Esophagus squamous epithelium (tissue), 4 donors: Measurements from ENCODE around the gene KRTAP2-3.

Source experiments
- CTCF ChIP-seq, 6 experiments: fragments of 450-650 bp in 4 of 6; fragments of 200-600 bp in 2 of 6; sonication (generic) in 2 of 6; IDR thresholded peaks; one replicate each; pipeline ENCODE4 v1.5.1; 2016 to 2019; ENCODE audit warnings: antibody characterized with exemption in 6 of 6, mild to moderate bottlenecking in 4 of 6, moderate library complexity in 4 of 6
- POLR2A ChIP-seq, 4 donors: fragments of 450-650 bp; IDR thresholded peaks; one replicate each; pipeline ENCODE4 v1.6.1; 2017; ENCODE audit warnings: antibody characterized with exemption in 4 of 4, mild to moderate bottlenecking in 4 of 4, moderate library complexity in 3 of 4

- no peak for TF ChIP-seq POLR2A (IDR thresholded peaks at IDR 0.05)
- TF ChIP-seq CTCF (IDR thresholded peaks at IDR 0.05) = no peak
Measured at GRCh38 chr17:41101586-41102259, 41.8 kb upstream of the KRTAP2-3 start, which contains the start of gene KRTAP4-16.
